Keratinocyte (primary cell): ENCODE measurements around the gene ROR1. TPM values are rescaled to one million over a fixed set of nuclear protein-coding genes. Genes with fewer than 3 reads are reported as not detected.

Experiments
- DNase-seq: peaks from one replicate; pipeline ENCODE4 v3.0.0-alpha.2; 2011; ENCODE audit warnings: low read depth, missing footprints, low spot score
- FAIRE-seq: peaks from 2 replicates; lab custom pipeline; 2011; peaks lifted over from hg19 to GRCh38; lab: Jason Lieb, UNC
- H2AFZ ChIP-seq: 2 replicates; pipeline ENCODE4 v1.6.0; 2012; ENCODE audit warnings: low read length, control low read depth, inconsistent platforms; ENCODE audit not compliant: control insufficient read depth
- H3K27ac ChIP-seq: 2 replicates; pipeline ENCODE4 v1.5.1; 2011; ENCODE audit warnings: low read length; ENCODE audit not compliant: control insufficient read depth, insufficient read depth
- H3K27me3 ChIP-seq: 3 replicates; pipeline ENCODE4 v1.6.0; 2011; ENCODE audit warnings: low read length; ENCODE audit not compliant: control insufficient read depth, insufficient read depth; ENCODE audit errors: extremely low read depth
- H3K36me3 ChIP-seq, 2 experiments: 2 replicates in 1 of 2; 3 replicates in 1 of 2; pipeline ENCODE4 v1.5.1; 2011; ENCODE audit warnings: low read length in 2 of 2, mild to moderate bottlenecking in 1 of 2; ENCODE audit not compliant: control insufficient read depth in 2 of 2, insufficient read depth in 2 of 2; ENCODE audit errors: extremely low read depth in 1 of 2
- H3K4me1 ChIP-seq: 3 replicates; pipeline ENCODE4 v1.5.1; 2011; ENCODE audit warnings: low read length; ENCODE audit not compliant: control insufficient read depth, insufficient read depth; ENCODE audit errors: extremely low read depth
- H3K4me2 ChIP-seq: 3 replicates; pipeline ENCODE4 v1.6.0; 2011; ENCODE audit warnings: low read depth, low read length; ENCODE audit not compliant: control insufficient read depth, insufficient read depth; ENCODE audit errors: extremely low read depth
- H3K4me3 ChIP-seq, 3 experiments: fragments of 200-600 bp in 1 of 3; sonication (generic) in 1 of 3; 2 replicates in 2 of 3; 3 replicates in 1 of 3; pipeline ENCODE4 v1.5.1; 2011 to 2016; ENCODE audit warnings: low read length in 3 of 3, mild to moderate bottlenecking in 3 of 3, control low read depth in 2 of 3, inconsistent platforms in 1 of 3, low read depth in 1 of 3, mixed read lengths in 1 of 3, mixed run types in 1 of 3, moderate library complexity in 1 of 3; ENCODE audit not compliant: control insufficient read depth in 2 of 3, insufficient read depth in 2 of 3; ENCODE audit errors: extremely low read depth in 1 of 3
- H3K79me2 ChIP-seq: 2 replicates; pipeline ENCODE4 v1.6.0; 2012; ENCODE audit warnings: low read length; ENCODE audit not compliant: control insufficient read depth, insufficient read depth
- H3K9ac ChIP-seq: 3 replicates; pipeline ENCODE4 v1.6.0; 2011; ENCODE audit warnings: low read length; ENCODE audit not compliant: control insufficient read depth, insufficient read depth; ENCODE audit errors: extremely low read depth
- H3K9me1 ChIP-seq: 3 replicates; pipeline ENCODE4 v1.6.0; 2011; ENCODE audit warnings: low read length; ENCODE audit not compliant: control insufficient read depth, insufficient read depth; ENCODE audit errors: extremely low read depth
- H3K9me3 ChIP-seq: 2 replicates; pipeline ENCODE4 v1.5.1; 2012; ENCODE audit warnings: low read depth, low read length; ENCODE audit not compliant: control insufficient read depth
- H4K20me1 ChIP-seq: 3 replicates; pipeline ENCODE4 v1.6.0; 2011; ENCODE audit warnings: low read length; ENCODE audit not compliant: control insufficient read depth, insufficient read depth; ENCODE audit errors: extremely low read depth
- EZH2 ChIP-seq: IDR thresholded peaks from one replicate; pipeline ENCODE4 v1.6.1; 2012; ENCODE audit warnings: inconsistent platforms, mild to moderate bottlenecking, low read length, moderate library complexity
- dilution Hi-C: fragments of 300-500 bp; cut with MboI; formaldehyde crosslinking; loops from one replicate; pipeline ENCODE4 v1.7.0; 2020; ENCODE audit warnings: low sequenced_read_pairs; ENCODE audit not compliant: extremely low pct_ligation_motif_present
- polyA plus RNA-seq, 5 experiments: library from polyadenylated mRNA; depleted of rRNA in 3 of 5; stranded (reverse) in 3 of 5; stranded (forward) in 1 of 5; unstranded in 1 of 5; fragments of >200 nt; gene quantifications; 1 replicate in 1 of 5; 2 replicates in 3 of 5; 3 replicates in 1 of 5; pipeline versions ENCODE4 v1.2.1 to v1.2.3, GENCODE V29; 2011 to 2012; ENCODE audit warnings: missing spikeins in 2 of 5, low read depth in 1 of 5, low replicate concordance in 1 of 5
- TF ChIP-seq, protein P1 (sequence below), 3 experiments: IDR thresholded peaks in 1 of 3; conservative IDR thresholded peaks in 1 of 3; optimal IDR thresholded peaks in 1 of 3; 2 replicates in 2 of 3; 3 replicates in 1 of 3; pipeline versions ENCODE3 to v1.5.1; 2011; ENCODE audit warnings: low read length in 3 of 3, mild to moderate bottlenecking in 3 of 3, moderate library complexity in 2 of 3, control low read depth in 1 of 3, inconsistent platforms in 1 of 3; ENCODE audit not compliant: insufficient read depth in 2 of 3; ENCODE audit errors: extremely low read depth in 1 of 3

The ROR1 gene
- polyA plus RNA-seq, 1 donor (not counting 4 experiments of a cell fraction or from before 2014, with no cell fraction given): 9.2 TPM

DNA sequence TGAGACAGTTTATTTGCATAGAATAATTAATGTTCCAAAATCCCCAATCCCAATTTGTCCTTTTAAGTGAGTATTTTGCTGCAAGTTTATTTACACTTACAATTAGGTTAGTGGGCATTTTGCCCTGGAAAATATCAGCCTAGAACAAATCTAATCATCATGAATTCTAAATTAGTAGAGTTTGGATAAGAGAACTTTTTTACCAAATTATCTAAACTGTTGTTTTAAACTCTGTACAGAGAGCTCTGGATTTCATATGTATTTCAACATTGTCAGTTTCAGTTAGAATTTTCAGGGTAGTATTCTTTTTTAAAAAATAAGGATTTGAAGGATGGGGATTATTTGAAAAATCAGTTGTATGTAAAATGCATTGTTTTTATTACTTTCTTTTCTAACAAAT lies 401.8 kb downstream of the ROR1 start:
- no peak overlapping the region for H3K9ac ChIP-seq
- no peaks in the 10 kb centered on the region for H3K9me3 ChIP-seq
- H2AFZ ChIP-seq: no peak overlapping the region
- no peaks in the 10 kb centered on the region for H3K79me2 ChIP-seq
- FAIRE-seq: no peak
- dilution Hi-C loops: no loop called here
- H3K36me3 ChIP-seq: peaks cover 0 to 3% of the 10 kb centered on the region in 2 experiments
- peaks cover 15% of the 10 kb centered on the region for H3K4me1 ChIP-seq
- DNase-seq: no peak
- no peak overlapping the region for H3K4me3 ChIP-seq
- no peaks in the 10 kb centered on the region for H3K27me3 ChIP-seq
- no peak overlapping the region for H3K4me2 ChIP-seq
- no peak overlapping the region for H3K27ac ChIP-seq
- no peaks in the 10 kb centered on the region for H4K20me1 ChIP-seq
- TF ChIP-seq, protein P1, sequence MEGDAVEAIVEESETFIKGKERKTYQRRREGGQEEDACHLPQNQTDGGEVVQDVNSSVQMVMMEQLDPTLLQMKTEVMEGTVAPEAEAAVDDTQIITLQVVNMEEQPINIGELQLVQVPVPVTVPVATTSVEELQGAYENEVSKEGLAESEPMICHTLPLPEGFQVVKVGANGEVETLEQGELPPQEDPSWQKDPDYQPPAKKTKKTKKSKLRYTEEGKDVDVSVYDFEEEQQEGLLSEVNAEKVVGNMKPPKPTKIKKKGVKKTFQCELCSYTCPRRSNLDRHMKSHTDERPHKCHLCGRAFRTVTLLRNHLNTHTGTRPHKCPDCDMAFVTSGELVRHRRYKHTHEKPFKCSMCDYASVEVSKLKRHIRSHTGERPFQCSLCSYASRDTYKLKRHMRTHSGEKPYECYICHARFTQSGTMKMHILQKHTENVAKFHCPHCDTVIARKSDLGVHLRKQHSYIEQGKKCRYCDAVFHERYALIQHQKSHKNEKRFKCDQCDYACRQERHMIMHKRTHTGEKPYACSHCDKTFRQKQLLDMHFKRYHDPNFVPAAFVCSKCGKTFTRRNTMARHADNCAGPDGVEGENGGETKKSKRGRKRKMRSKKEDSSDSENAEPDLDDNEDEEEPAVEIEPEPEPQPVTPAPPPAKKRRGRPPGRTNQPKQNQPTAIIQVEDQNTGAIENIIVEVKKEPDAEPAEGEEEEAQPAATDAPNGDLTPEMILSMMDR (optimal IDR thresholded peaks at IDR 0.05 in 1 of 3, IDR thresholded peaks at IDR 0.05 in 1 of 3, conservative IDR thresholded peaks at IDR 0.05 in 1 of 3; ENCODE audit: extremely low read depth in 1 of 3, insufficient read depth in 2 of 3, low read length in 3 of 3): no peak
- TF ChIP-seq EZH2: no peak
- no peaks in the 10 kb centered on the region for H3K9me1 ChIP-seq

DNA sequence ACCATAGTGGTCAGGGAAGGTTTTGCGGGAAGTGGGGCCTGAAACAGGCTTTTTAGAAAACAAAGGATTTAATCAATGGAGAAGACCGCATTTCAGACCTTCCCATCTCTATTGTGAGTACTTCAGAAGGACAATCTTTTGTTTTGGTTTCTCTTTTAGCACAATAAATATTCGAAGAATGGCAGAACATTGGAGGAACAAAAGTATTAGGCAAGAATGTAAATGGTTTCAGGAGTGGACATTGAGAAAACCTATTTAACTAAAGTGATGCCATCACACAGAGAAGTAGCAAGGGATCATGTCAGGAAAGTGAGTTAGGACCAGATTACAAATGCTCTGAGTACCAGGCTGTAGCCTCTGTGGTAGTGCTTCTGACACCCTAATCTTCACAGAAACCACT lies 402.8 kb downstream of the ROR1 start:
- H3K4me1 ChIP-seq: peaks cover 10% of the 10 kb centered on the region
- H3K9me3 ChIP-seq: no peaks in the 10 kb centered on the region
- dilution Hi-C loops: no loop called here
- no peak overlapping the region for H3K4me2 ChIP-seq
- TF ChIP-seq, protein P1 (optimal IDR thresholded peaks at IDR 0.05 in 1 of 3, IDR thresholded peaks at IDR 0.05 in 1 of 3, conservative IDR thresholded peaks at IDR 0.05 in 1 of 3; ENCODE audit: extremely low read depth in 1 of 3, insufficient read depth in 2 of 3, low read length in 3 of 3): no peak
- no peak for TF ChIP-seq EZH2
- DNase-seq (no peak), FAIRE-seq (peak; percentile 9)
- H4K20me1 ChIP-seq: no peaks in the 10 kb centered on the region
- no peak overlapping the region for H2AFZ ChIP-seq
- H3K27me3 ChIP-seq: no peaks in the 10 kb centered on the region
- no peak overlapping the region for H3K27ac ChIP-seq
- H3K79me2 ChIP-seq: no peaks in the 10 kb centered on the region
- peaks cover 0 to 3% of the 10 kb centered on the region in 2 experiments for H3K36me3 ChIP-seq
- H3K9me1 ChIP-seq: no peaks in the 10 kb centered on the region
- H3K9ac ChIP-seq: no peak overlapping the region
- no peak overlapping the region for H3K4me3 ChIP-seq
